ENCODE results near the gene PDZRN3. TPM values are rescaled to one million over a fixed set of nuclear protein-coding genes. Genes with fewer than 3 reads are reported as not detected.

Gene PDZRN3
- total and polyA plus RNA-seq, 2 donors from 2014 or later = 9.5 to 13.2 TPM

- Histone ChIP-seq H3K27ac (ENCODE audit: low read depth in 2 of 2, low read length in 2 of 2) (no peak overlapping the region), H3K4me3 (ENCODE audit: low read length in 3 of 3) (no peak overlapping the region), H3K9ac (ENCODE audit: low read length in 3 of 3) (no peak overlapping the region), H3K4me1 (ENCODE audit: control insufficient read depth in 2 of 3, insufficient read depth in 2 of 3, low read depth in 1 of 3, low read length in 3 of 3) (peaks cover 0 to 20% (median 2%) of the 10 kb centered on the region in 3 donors), H3K27me3 (ENCODE audit: control insufficient read depth, insufficient read depth, low read length) (no peaks in the 10 kb centered on the region), H3K36me3 (ENCODE audit: control insufficient read depth in 2 of 3, insufficient read depth in 3 of 3, low read length in 3 of 3) (peaks cover 0 to 8% (median 0%) of the 10 kb centered on the region in 3 donors), H3K9me3 (ENCODE audit: control insufficient read depth in 2 of 3, insufficient read depth in 1 of 3, low read length in 3 of 3) (no peaks in the 10 kb centered on the region)
- intact Hi-C loops (cut with DNase I) = no loop called here
- FAIRE-seq = no peak
- no peak for TF ChIP-seq CTCF (IDR thresholded peaks at IDR 0.05; ENCODE audit: borderline replicate concordance, extremely low read depth, insufficient read depth)
- no peak for DNase-seq
Measured at GRCh38 chr3:73597476-73597875, 27.3 kb downstream of the PDZRN3 start.

- H3K9ac ChIP-seq (ENCODE audit: low read length in 3 of 3) = no peak overlapping the region
- H3K4me3 ChIP-seq (ENCODE audit: low read length in 3 of 3) = peak overlapping the region; percentile 10 to 46 (median 23)
- H3K4me1 ChIP-seq (ENCODE audit: control insufficient read depth in 2 of 3, insufficient read depth in 2 of 3, low read depth in 1 of 3, low read length in 3 of 3) = peaks cover 0 to 14% (median 0%) of the 10 kb centered on the region in 3 donors
- FAIRE-seq = peak; percentile 11
- H3K9me3 ChIP-seq (ENCODE audit: control insufficient read depth in 2 of 3, insufficient read depth in 1 of 3, low read length in 3 of 3) = no peaks in the 10 kb centered on the region
- H3K36me3 ChIP-seq (ENCODE audit: control insufficient read depth in 2 of 3, insufficient read depth in 3 of 3, low read length in 3 of 3) = no peaks in the 10 kb centered on the region
- no peaks in the 10 kb centered on the region for H3K27me3 ChIP-seq (ENCODE audit: control insufficient read depth, insufficient read depth, low read length)
- no peak for TF ChIP-seq CTCF (IDR thresholded peaks at IDR 0.05; ENCODE audit: borderline replicate concordance, extremely low read depth, insufficient read depth)
- peak overlapping the region in 1 of 2 donors; percentile 32 for H3K27ac ChIP-seq (ENCODE audit: low read depth in 2 of 2, low read length in 2 of 2)
- DNase-seq = peak in 3 of 5 donors; percentile 44 to 82 (median 81)
- intact Hi-C loops (cut with DNase I) = no loop called here
Measured at GRCh38 chr3:73592154-73593144, 32.3 kb downstream of the PDZRN3 start.

GRCh38 chr3:73591286-73591800 lies 33.4 kb downstream of the PDZRN3 start:
- H3K9ac ChIP-seq (ENCODE audit: low read length in 3 of 3) = no peak overlapping the region
- H3K9me3 ChIP-seq (ENCODE audit: control insufficient read depth in 2 of 3, insufficient read depth in 1 of 3, low read length in 3 of 3) = no peaks in the 10 kb centered on the region
- no peaks in the 10 kb centered on the region for H3K36me3 ChIP-seq (ENCODE audit: control insufficient read depth in 2 of 3, insufficient read depth in 3 of 3, low read length in 3 of 3)
- no peak overlapping the region for H3K4me3 ChIP-seq (ENCODE audit: low read length in 3 of 3)
- no peak for DNase-seq
- no peak for TF ChIP-seq CTCF (IDR thresholded peaks at IDR 0.05; ENCODE audit: borderline replicate concordance, extremely low read depth, insufficient read depth)
- no peak for FAIRE-seq
- H3K27me3 ChIP-seq (ENCODE audit: control insufficient read depth, insufficient read depth, low read length) = no peaks in the 10 kb centered on the region
- intact Hi-C loops (cut with DNase I) = no loop called here
- H3K4me1 ChIP-seq (ENCODE audit: control insufficient read depth in 2 of 3, insufficient read depth in 2 of 3, low read depth in 1 of 3, low read length in 3 of 3) = peaks cover 0 to 14% (median 0%) of the 10 kb centered on the region in 3 donors
- H3K27ac ChIP-seq (ENCODE audit: low read depth in 2 of 2, low read length in 2 of 2) = no peak overlapping the region
